Activated CD8-positive, alpha-beta T cell treated with anti-CD3 and anti-CD28 coated beads for 36 hours (primary cell): ENCODE results near the gene RSPH4A. TPM values are rescaled to one million over a fixed set of nuclear protein-coding genes. Genes with fewer than 3 reads are reported as not detected.
"Not testable (repeated sequence)": the region's sequence is repeated elsewhere in the genome, so short reads cannot be mapped to it uniquely, and the experiment has no call there.

Source experiments
- ATAC-seq: fragments of 200-7000 bp; cut with Tn5 transposase; one replicate; pipeline ENCODE4 v1.10.0; 2021; ENCODE audit warnings: mild to moderate bottlenecking, moderate library complexity
- CTCF ChIA-PET: fragments of 350-600 bp; sonication (Branson Sonifier 250); formaldehyde crosslinking; loops from one replicate; lab custom pipeline; 2021; ENCODE audit warnings: antibody characterized with exemption; lab: Charles Lee
- POLR2A ChIA-PET: fragments of 350-600 bp; sonication (Branson Sonifier 250); formaldehyde crosslinking; loops from one replicate; lab custom pipeline; 2021; ENCODE audit warnings: antibody characterized with exemption; lab: Charles Lee
- DNase-seq: peaks from one replicate; pipeline ENCODE4 v3.0.0-alpha.2; 2020
- H3K27ac Mint-ChIP-seq: one replicate; pipeline ENCODE4 v1.8.0; 2021; ENCODE audit warnings: mild to moderate bottlenecking, mixed read lengths
- H3K27me3 Mint-ChIP-seq: one replicate; pipeline ENCODE4 v1.8.0; 2021; ENCODE audit warnings: mixed read lengths
- H3K36me3 Mint-ChIP-seq: one replicate; pipeline ENCODE4 v1.8.0; 2021; ENCODE audit warnings: low read depth, mixed read lengths
- H3K4me1 Mint-ChIP-seq: one replicate; pipeline ENCODE4 v1.8.0; 2021; ENCODE audit warnings: low read depth, mixed read lengths
- H3K4me3 Mint-ChIP-seq: one replicate; pipeline ENCODE4 v1.8.0; 2021; ENCODE audit warnings: mild to moderate bottlenecking, moderate library complexity, mixed read lengths
- H3K9me3 Mint-ChIP-seq: one replicate; pipeline ENCODE4 v1.8.0; 2021; ENCODE audit warnings: mixed read lengths
- CTCF ChIP-seq: fragments of 200-600 bp; IDR thresholded peaks from one replicate; pipeline ENCODE4 v1.8.0; 2022; ENCODE audit warnings: antibody characterized with exemption, mild to moderate bottlenecking
- intact Hi-C: fragments of 100-400 bp; cut with micrococcal nuclease; formaldehyde crosslinking; loops from one replicate; pipeline ENCODE4 v1.10.0; 2022
- total RNA-seq, 2 experiments: library from RNA; stranded (reverse); gene quantifications; one replicate each; pipeline ENCODE4 v1.2.3, GENCODE V29; 2021

The RSPH4A gene
- total RNA-seq, 2 experiments from 2014 or later: 0.11 TPM; not detected in 1

- H3K27ac Mint-ChIP-seq: no peak overlapping the region
- ChIA-PET POLR2A (no interaction called here), CTCF (interaction anchor here (0.9 to 1.2 kb wide), 2 partner anchors 51 to 309 kb away, joined by 3 read pairs; no protein-coding TSS in a partner anchor)
- no peak for TF ChIP-seq CTCF
- intact Hi-C loops: no loop called here
- H3K4me3 Mint-ChIP-seq: no peak overlapping the region
- DNase-seq (no peak), ATAC-seq (no peak)
- H3K4me1 Mint-ChIP-seq: no peaks in the 10 kb centered on the region
- no peaks in the 10 kb centered on the region for H3K9me3 Mint-ChIP-seq
- no peaks in the 10 kb centered on the region for H3K27me3 Mint-ChIP-seq
- peaks cover 29% of the 10 kb centered on the region for H3K36me3 Mint-ChIP-seq
Measured at GRCh38 chr6:116596815-116597214, 19.5 kb upstream of the RSPH4A start.

GRCh38 chr6:116603916-116604315, 12.4 kb upstream of the RSPH4A start:
- ATAC-seq, H3K4me3 Mint-ChIP-seq, DNase-seq, H3K9me3 Mint-ChIP-seq, H3K27ac Mint-ChIP-seq, H3K4me1 Mint-ChIP-seq, intact Hi-C loops, POLR2A ChIA-PET, H3K27me3 Mint-ChIP-seq, CTCF ChIA-PET: not testable (repeated sequence)
- H3K36me3 Mint-ChIP-seq: peaks cover 30% of the 10 kb centered on the region

GRCh38 chr6:116604868-116605267, 11.4 kb upstream of the RSPH4A start:
- POLR2A ChIA-PET, ATAC-seq, H3K4me1 Mint-ChIP-seq, intact Hi-C loops, H3K27ac Mint-ChIP-seq, CTCF ChIA-PET, DNase-seq, H3K9me3 Mint-ChIP-seq, H3K4me3 Mint-ChIP-seq, H3K27me3 Mint-ChIP-seq: not testable (repeated sequence)
- peaks cover 30% of the 10 kb centered on the region for H3K36me3 Mint-ChIP-seq

GRCh38 chr6:116605935-116606334, 10.3 kb upstream of the RSPH4A start:
- ATAC-seq: no peak
- DNase-seq: no peak
- Mint-ChIP-seq H3K27me3 (no peaks in the 10 kb centered on the region), H3K4me1 (no peaks in the 10 kb centered on the region), H3K27ac (no peak overlapping the region), H3K4me3 (no peak overlapping the region), H3K9me3 (peaks cover 10% of the 10 kb centered on the region), H3K36me3 (peaks cover 30% of the 10 kb centered on the region)
- intact Hi-C loops: no loop called here
- ChIA-PET POLR2A (no interaction called here), CTCF (no interaction called here)
- no peak for TF ChIP-seq CTCF

- Mint-ChIP-seq H3K9me3 (no peaks in the 10 kb centered on the region), H3K36me3 (no peaks in the 10 kb centered on the region), H3K4me3 (no peak overlapping the region), H3K27ac (no peak overlapping the region), H3K4me1 (peaks cover 6% of the 10 kb centered on the region), H3K27me3 (peaks cover 14% of the 10 kb centered on the region)
- DNase-seq: no peak
- intact Hi-C loops: no loop called here
- TF ChIP-seq CTCF: no peak
- ChIA-PET CTCF (no interaction called here), POLR2A (no interaction called here)
- ATAC-seq: no peak
Measured at GRCh38 chr6:116611056-116611455, 5.2 kb upstream of the RSPH4A start.

GRCh38 chr6:116616737-116617053, 416 bp downstream of the RSPH4A start:
- ChIA-PET POLR2A (interaction anchor here (0.7 to 1.5 kb wide), 2 partner anchors 45 to 51 kb away, joined by 3 to 5 read pairs; partner anchors contain the start of genes RWDD1 and ZUP1), CTCF (interaction anchor here (0.6 to 1.5 kb wide), 4 partner anchors 8 to 97 kb away, joined by 3 to 5 read pairs (median 3); no protein-coding TSS in a partner anchor)

More at GRCh38 chr6:116616737-116617053, 416 bp downstream of the RSPH4A start:
- peaks cover 16% of the 10 kb centered on the region for H3K4me1 Mint-ChIP-seq
- peaks cover 11% of the 10 kb centered on the region for H3K27me3 Mint-ChIP-seq
- no peaks in the 10 kb centered on the region for H3K36me3 Mint-ChIP-seq
- H3K9me3 Mint-ChIP-seq: no peaks in the 10 kb centered on the region
- H3K4me3 Mint-ChIP-seq: peak overlapping the region; percentile 91
- DNase-seq (peak; percentile 17), ATAC-seq (peak; percentile 25)
- no peak overlapping the region for H3K27ac Mint-ChIP-seq
- TF ChIP-seq CTCF: no peak
- intact Hi-C loops: no loop called here
